Activated CD8-positive, alpha-beta memory T cell treated with anti-CD3 and anti-CD28 coated beads, Interleukin-2, amount 10 ng/mL, durations not matched to agents 7 days and 5 days (primary cell): ENCODE measurements around the gene PLXND1. TPM values are rescaled to one million over a fixed set of nuclear protein-coding genes. Genes with fewer than 3 reads are reported as not detected.
A peak's percentile ranks its signal among the peaks of the same experiment; 100 is the strongest.
"Not testable (repeated sequence)": the region's sequence is repeated elsewhere in the genome, so short reads cannot be mapped to it uniquely, and the experiment has no call there.

ENCODE experiments used
- ATAC-seq: fragments of 150-1000 bp; cut with Tn5 transposase; one replicate; pipeline ENCODE4 v1.10.0; 2021; ENCODE audit warnings: moderate library complexity
- CTCF ChIA-PET: fragments of 350-600 bp; sonication (Branson Sonifier 250); formaldehyde crosslinking; loops from one replicate; lab custom pipeline; 2021; ENCODE audit warnings: antibody characterized with exemption; lab: Charles Lee
- DNase-seq: peaks from one replicate; pipeline ENCODE4 v3.0.0-alpha.2; 2020
- H3K27ac Mint-ChIP-seq: one replicate; pipeline ENCODE4 v1.8.0; 2021; ENCODE audit warnings: mild to moderate bottlenecking, mixed read lengths
- H3K27me3 Mint-ChIP-seq: one replicate; pipeline ENCODE4 v1.8.0; 2021; ENCODE audit warnings: mixed read lengths
- H3K36me3 Mint-ChIP-seq: one replicate; pipeline ENCODE4 v1.8.0; 2021; ENCODE audit warnings: mild to moderate bottlenecking, mixed read lengths
- H3K4me1 Mint-ChIP-seq: one replicate; pipeline ENCODE4 v1.8.0; 2021; ENCODE audit warnings: mixed read lengths
- H3K4me3 Mint-ChIP-seq: one replicate; pipeline ENCODE4 v1.8.0; 2021; ENCODE audit warnings: mild to moderate bottlenecking, moderate library complexity, mixed read lengths
- H3K9me3 Mint-ChIP-seq: one replicate; pipeline ENCODE4 v1.8.0; 2022; ENCODE audit warnings: low read depth, mixed read lengths
- total RNA-seq, 2 experiments: library from RNA; stranded (reverse); gene quantifications; one replicate each; pipeline ENCODE4 v1.2.3, GENCODE V29; 2021

The PLXND1 gene
- total RNA-seq, 2 experiments from 2014 or later: 1.1 to 3.0 TPM

GRCh38 chr3:129556358-129556695, 50.1 kb downstream of the PLXND1 start:
- Mint-ChIP-seq H3K4me3 (no peak overlapping the region), H3K27ac (no peak overlapping the region), H3K9me3 (no peaks in the 10 kb centered on the region), H3K4me1 (peaks cover 27% of the 10 kb centered on the region), H3K36me3 (no peaks in the 10 kb centered on the region), H3K27me3 (peaks cover 15% of the 10 kb centered on the region)
- ATAC-seq (no peak), DNase-seq (no peak)
- CTCF ChIA-PET: no interaction called here

- CTCF ChIA-PET: no interaction called here
- no peak for DNase-seq
- no peaks in the 10 kb centered on the region for H3K36me3 Mint-ChIP-seq
- H3K4me1 Mint-ChIP-seq: peaks cover 27% of the 10 kb centered on the region
- no peak overlapping the region for H3K27ac Mint-ChIP-seq
- no peaks in the 10 kb centered on the region for H3K9me3 Mint-ChIP-seq
- H3K27me3 Mint-ChIP-seq: peaks cover 16% of the 10 kb centered on the region
- no peak for ATAC-seq
- H3K4me3 Mint-ChIP-seq: no peak overlapping the region
Measured at GRCh38 chr3:129555616-129556357, 50.7 kb downstream of the PLXND1 start.

GRCh38 chr3:129555153-129555550, 51.3 kb downstream of the PLXND1 start:
- DNase-seq (no peak), ATAC-seq (no peak)
- H3K4me1 Mint-ChIP-seq: peaks cover 27% of the 10 kb centered on the region
- no peak overlapping the region for H3K4me3 Mint-ChIP-seq
- CTCF ChIA-PET: interaction anchor here (1.1 to 1.3 kb wide), 2 partner anchors 18 to 37 kb away, joined by 3 to 4 read pairs; no protein-coding TSS in a partner anchor
- H3K36me3 Mint-ChIP-seq: no peaks in the 10 kb centered on the region
- H3K27me3 Mint-ChIP-seq: peaks cover 16% of the 10 kb centered on the region
- no peaks in the 10 kb centered on the region for H3K9me3 Mint-ChIP-seq
- H3K27ac Mint-ChIP-seq: no peak overlapping the region

- no peaks in the 10 kb centered on the region for H3K9me3 Mint-ChIP-seq
- no peaks in the 10 kb centered on the region for H3K36me3 Mint-ChIP-seq
- H3K4me3 Mint-ChIP-seq: no peak overlapping the region
- DNase-seq: no peak
- peaks cover 16% of the 10 kb centered on the region for H3K27me3 Mint-ChIP-seq
- peaks cover 27% of the 10 kb centered on the region for H3K4me1 Mint-ChIP-seq
- no peak for ATAC-seq
- H3K27ac Mint-ChIP-seq: no peak overlapping the region
- CTCF ChIA-PET: interaction anchor here (0.8 to 1.3 kb wide), 5 partner anchors 16 to 155 kb away, joined by 3 to 4 read pairs (median 3); no protein-coding TSS in a partner anchor
Measured at GRCh38 chr3:129554356-129555152, 51.9 kb downstream of the PLXND1 start.

- Mint-ChIP-seq H3K9me3 (no peaks in the 10 kb centered on the region), H3K27ac (no peak overlapping the region), H3K27me3 (peaks cover 16% of the 10 kb centered on the region), H3K4me1 (peaks cover 27% of the 10 kb centered on the region), H3K4me3 (no peak overlapping the region), H3K36me3 (no peaks in the 10 kb centered on the region)
- DNase-seq (peak; percentile 50), ATAC-seq (peak; percentile 34)
- CTCF ChIA-PET: interaction anchor here (1.0 to 1.3 kb wide), 3 partner anchors 15 to 40 kb away, joined by 3 to 4 read pairs (median 3); no protein-coding TSS in a partner anchor
Measured at GRCh38 chr3:129553719-129554118, 52.8 kb downstream of the PLXND1 start.

GRCh38 chr3:129553171-129553570, 53.3 kb downstream of the PLXND1 start:
- no peak overlapping the region for H3K27ac Mint-ChIP-seq
- CTCF ChIA-PET: no interaction called here

GRCh38 chr3:129552287-129553050, 54.0 kb downstream of the PLXND1 start:
- Mint-ChIP-seq H3K36me3 (no peaks in the 10 kb centered on the region), H3K27me3 (peaks cover 16% of the 10 kb centered on the region), H3K4me3 (no peak overlapping the region), H3K27ac (no peak overlapping the region), H3K9me3 (no peaks in the 10 kb centered on the region), H3K4me1 (peaks cover 18% of the 10 kb centered on the region)
- CTCF ChIA-PET: no interaction called here
- ATAC-seq (no peak), DNase-seq (no peak)

More at GRCh38 chr3:129553171-129553570, 53.3 kb downstream of the PLXND1 start:
- no peak overlapping the region for H3K4me3 Mint-ChIP-seq
- peaks cover 24% of the 10 kb centered on the region for H3K4me1 Mint-ChIP-seq
- ATAC-seq: no peak
- peaks cover 16% of the 10 kb centered on the region for H3K27me3 Mint-ChIP-seq
- H3K9me3 Mint-ChIP-seq: no peaks in the 10 kb centered on the region
- DNase-seq: no peak
- no peaks in the 10 kb centered on the region for H3K36me3 Mint-ChIP-seq

GRCh38 chr3:129549805-129550204, 56.7 kb downstream of the PLXND1 start:
- ATAC-seq (no peak), DNase-seq (no peak)
- CTCF ChIA-PET: interaction anchor here (0.9 kb wide), 1 partner anchor 79 kb away, joined by 3 read pairs; no protein-coding TSS in a partner anchor
- Mint-ChIP-seq H3K36me3 (no peaks in the 10 kb centered on the region), H3K4me1 (peaks cover 12% of the 10 kb centered on the region), H3K4me3 (no peak overlapping the region), H3K27me3 (peaks cover 14% of the 10 kb centered on the region), H3K9me3 (no peaks in the 10 kb centered on the region), H3K27ac (no peak overlapping the region)

- Mint-ChIP-seq H3K36me3 (no peaks in the 10 kb centered on the region), H3K27ac (no peak overlapping the region), H3K27me3 (peaks cover 9% of the 10 kb centered on the region), H3K4me1 (peaks cover 6% of the 10 kb centered on the region), H3K4me3 (no peak overlapping the region), H3K9me3 (no peaks in the 10 kb centered on the region)
- ATAC-seq: no peak
- no peak for DNase-seq
- CTCF ChIA-PET: no interaction called here
Measured at GRCh38 chr3:129549006-129549800, 57.3 kb downstream of the PLXND1 start.

- H3K9me3 Mint-ChIP-seq: no peaks in the 10 kb centered on the region
- no peaks in the 10 kb centered on the region for H3K4me1 Mint-ChIP-seq
- H3K27ac Mint-ChIP-seq: no peak overlapping the region
- H3K36me3 Mint-ChIP-seq: no peaks in the 10 kb centered on the region
- no peak for DNase-seq
- CTCF ChIA-PET: no interaction called here
- no peak for ATAC-seq
- no peak overlapping the region for H3K4me3 Mint-ChIP-seq
- H3K27me3 Mint-ChIP-seq: peaks cover 3% of the 10 kb centered on the region
Measured at GRCh38 chr3:129548104-129548965, 58.1 kb downstream of the PLXND1 start.

GRCh38 chr3:129547241-129547640, 59.2 kb downstream of the PLXND1 start:
- no peak overlapping the region for H3K4me3 Mint-ChIP-seq
- H3K9me3 Mint-ChIP-seq: no peaks in the 10 kb centered on the region
- peaks cover 3% of the 10 kb centered on the region for H3K27me3 Mint-ChIP-seq
- H3K4me1 Mint-ChIP-seq: no peaks in the 10 kb centered on the region
- ATAC-seq (no peak), DNase-seq (no peak)
- no peaks in the 10 kb centered on the region for H3K36me3 Mint-ChIP-seq
- H3K27ac Mint-ChIP-seq: no peak overlapping the region
- CTCF ChIA-PET: no interaction called here

- H3K4me3 Mint-ChIP-seq, ATAC-seq, H3K27ac Mint-ChIP-seq, CTCF ChIA-PET, DNase-seq, H3K9me3 Mint-ChIP-seq, H3K36me3 Mint-ChIP-seq, H3K27me3 Mint-ChIP-seq, H3K4me1 Mint-ChIP-seq: not testable (repeated sequence)
Measured at GRCh38 chr3:129545951-129546350, 60.5 kb downstream of the PLXND1 start.
